GM12864 (cell line): ENCODE results near the gene SENP6.

ENCODE experiments used
- DNase-seq: peaks from one replicate; pipeline ENCODE4 v3.0.0-alpha.2; 2011; ENCODE audit warnings: low read depth
- H3K4me3 ChIP-seq: 2 replicates; pipeline ENCODE4 v1.5.1; 2011; ENCODE audit warnings: mild to moderate bottlenecking, low read depth, low read length, control low read depth
- CTCF ChIP-seq: IDR thresholded peaks from 2 replicates; pipeline ENCODE4 v1.5.1; 2011; ENCODE audit warnings: low read depth, mild to moderate bottlenecking, moderate library complexity, low read length, control low read depth, inconsistent platforms; ENCODE audit errors: missing control alignments

The SENP6 gene

GRCh38 chr6:75748003-75748742 lies 146.5 kb downstream of the SENP6 start:
- DNase-seq: no peak
- peak overlapping the region; percentile 55 for H3K4me3 ChIP-seq
- no peak for TF ChIP-seq CTCF

GRCh38 chr6:75748743-75749538 lies 147.3 kb downstream of the SENP6 start, which contains the start of gene MYO6:
Gene MYO6 (plus strand): TSS chr6:75749239. CDS start chr6:75817548, 68,309 bp downstream.
- DNase-seq: no peak
- H3K4me3 ChIP-seq: peak within 1 kb of the TSS; percentile 55
- no peak for TF ChIP-seq CTCF

GRCh38 chr6:75751443-75751842 lies 149.8 kb downstream of the SENP6 start:
- H3K4me3 ChIP-seq: no peak overlapping the region
- no peak for TF ChIP-seq CTCF
- DNase-seq: no peak

- no peak for TF ChIP-seq CTCF
- H3K4me3 ChIP-seq: no peak overlapping the region
- DNase-seq: no peak
Observed at GRCh38 chr6:75752365-75752764, 150.7 kb downstream of the SENP6 start.

- H3K4me3 ChIP-seq: no peak overlapping the region
- no peak for DNase-seq
- no peak for TF ChIP-seq CTCF
Observed at GRCh38 chr6:75755704-75756103, 154.0 kb downstream of the SENP6 start.

- no peak for DNase-seq
- TF ChIP-seq CTCF: no peak
- no peak overlapping the region for H3K4me3 ChIP-seq
Observed at GRCh38 chr6:75757295-75757694, 155.6 kb downstream of the SENP6 start.
